PC-3 (cell line): ENCODE results near the gene RCOR2. TPM values are rescaled to one million over a fixed set of nuclear protein-coding genes. Genes with fewer than 3 reads are reported as not detected.

Experiments
- ATAC-seq: fragments of 200-7000 bp; cut with Tn5 transposase; 2 replicates; pipeline ENCODE4 v1.9.1; 2020; ENCODE audit warnings: mild to moderate bottlenecking, moderate library complexity
- BruUV-seq: library from RNA; stranded (reverse); fragments of 400-500 nt; replicated peaks from 2 replicates; lab custom pipeline; 2021; lab: Mats Ljungman, UMichigan
- CTCF ChIA-PET: fragments of 300-600 bp; sonication (Branson Sonifier 250); formaldehyde crosslinking; loops from one replicate; lab custom pipeline; 2022; ENCODE audit warnings: antibody characterized with exemption; lab: Charles Lee
- POLR2A ChIA-PET: fragments of 300-600 bp; sonication (Branson Sonifier 250); formaldehyde crosslinking; loops from one replicate; lab custom pipeline; 2022; ENCODE audit warnings: antibody characterized with exemption; ENCODE audit not compliant: unreplicated experiment; lab: Charles Lee
- DNase-seq: peaks from one replicate; pipeline ENCODE4 v3.0.0-alpha.2; 2015
- H2AFZ ChIP-seq: fragments of 300-600 bp; sonication (generic); 2 replicates; pipeline ENCODE4 v1.6.0; 2016; ENCODE audit warnings: antibody characterized with exemption, low read length
- H3F3A ChIP-seq: fragments of 300-600 bp; sonication (generic); one replicate; pipeline ENCODE4 v1.6.0; 2017; ENCODE audit warnings: antibody characterized with exemption, low read length, control low read depth, mild to moderate bottlenecking; ENCODE audit not compliant: unreplicated experiment
- H3K27ac ChIP-seq: fragments of 300-600 bp; sonication (generic); 2 replicates; pipeline ENCODE4 v1.5.1; 2016; ENCODE audit warnings: mild to moderate bottlenecking, low read length
- H3K27me3 ChIP-seq: fragments of 300-600 bp; sonication (generic); 2 replicates; pipeline ENCODE4 v1.6.1; 2016; ENCODE audit warnings: low read length, mixed read lengths
- H3K36me3 ChIP-seq: fragments of 300-600 bp; sonication (generic); 2 replicates; pipeline ENCODE4 v1.6.1; 2016; ENCODE audit warnings: low read depth, mixed run types, low read length, mixed read lengths
- H3K4me1 ChIP-seq: fragments of 300-600 bp; sonication (generic); 2 replicates; pipeline ENCODE4 v1.5.1; 2016; ENCODE audit warnings: low read length; ENCODE audit not compliant: insufficient read depth
- H3K4me2 ChIP-seq: fragments of 300-600 bp; sonication (generic); 2 replicates; pipeline ENCODE4 v1.6.0; 2016; ENCODE audit warnings: low read length
- H3K4me3 ChIP-seq: fragments of 300-600 bp; sonication (generic); 2 replicates; pipeline ENCODE4 v1.5.1; 2016; ENCODE audit warnings: mild to moderate bottlenecking, low read length, mixed read lengths
- H3K79me2 ChIP-seq: fragments of 300-600 bp; sonication (generic); 2 replicates; pipeline ENCODE4 v1.6.1; 2017; ENCODE audit warnings: low read length, mixed read lengths
- H3K9ac ChIP-seq: fragments of 300-600 bp; sonication (generic); 2 replicates; pipeline ENCODE4 v1.6.0; 2016; ENCODE audit warnings: mild to moderate bottlenecking, low read length
- H3K9me2 ChIP-seq: fragments of 300-600 bp; sonication (generic); replicated peaks from 2 replicates; pipeline ENCODE4 v1.6.1; 2016; ENCODE audit warnings: mixed run types, low read length, mixed read lengths
- H3K9me3 ChIP-seq: fragments of 300-600 bp; sonication (generic); 2 replicates; pipeline ENCODE4 v1.6.1; 2016; ENCODE audit warnings: low read length, mixed read lengths
- H4K20me1 ChIP-seq: fragments of 300-600 bp; sonication (generic); 2 replicates; pipeline ENCODE4 v1.6.1; 2016; ENCODE audit warnings: low read length, mixed read lengths
- EZH2 ChIP-seq: fragments of 300-600 bp; sonication (generic); IDR thresholded peaks from one replicate; pipeline ENCODE4 v1.6.1; 2017; ENCODE audit warnings: antibody characterized with exemption, mild to moderate bottlenecking, low read length; ENCODE audit not compliant: unreplicated experiment
- EZH2phosphoT487 ChIP-seq: fragments of 300-600 bp; sonication (generic); IDR thresholded peaks from 2 replicates; pipeline ENCODE4 v1.6.1; 2018; ENCODE audit warnings: mild to moderate bottlenecking, antibody characterized with exemption, low read length, borderline replicate concordance
- intact Hi-C: fragments of 100-400 bp; cut with micrococcal nuclease; formaldehyde crosslinking; loops from 2 replicates; pipeline ENCODE4 v1.9.0; 2023
- total RNA-seq: library from RNA; depleted of rRNA; stranded (reverse); fragments of >200 nt; gene quantifications from 2 replicates; pipeline ENCODE4 v1.2.3, GENCODE V29; 2014
- TF ChIP-seq, protein P1 (sequence below): fragments of 300-600 bp; sonication (generic); conservative IDR thresholded peaks from 2 replicates; pipeline ENCODE4 v1.5.1; 2017; ENCODE audit warnings: antibody characterized with exemption, low read depth, mild to moderate bottlenecking, low read length

Gene RCOR2
- total RNA-seq, 1 experiment from 2014 or later = 1.4 TPM

DNA sequence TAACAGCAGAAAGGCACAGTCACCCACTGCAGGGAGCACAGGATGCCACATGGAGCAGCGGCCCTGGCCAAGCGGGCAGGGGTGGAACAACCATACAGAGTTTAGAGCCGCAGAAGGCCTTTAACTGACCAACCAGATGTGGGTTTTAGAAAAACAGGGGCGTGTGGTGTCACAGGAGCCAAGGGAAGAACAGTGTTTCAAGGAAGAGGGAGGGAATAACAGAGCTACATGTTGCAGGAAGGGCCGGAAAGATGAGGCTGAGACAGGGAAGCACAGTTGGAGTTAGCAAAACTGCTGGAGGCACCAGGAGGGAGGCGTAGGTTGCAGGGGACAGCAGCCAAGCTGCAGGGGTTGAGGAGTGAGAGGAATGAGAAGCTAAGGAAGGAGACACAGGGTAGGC lies 14.1 kb upstream of the RCOR2 start:
- no peak overlapping the region for H3K4me2 ChIP-seq
- no peak overlapping the region for H3K9ac ChIP-seq
- POLR2A ChIA-PET = no interaction called here
- TF ChIP-seq EZH2 = no peak
- TF ChIP-seq EZH2phosphoT487 = no peak
- TF ChIP-seq, protein P1, sequence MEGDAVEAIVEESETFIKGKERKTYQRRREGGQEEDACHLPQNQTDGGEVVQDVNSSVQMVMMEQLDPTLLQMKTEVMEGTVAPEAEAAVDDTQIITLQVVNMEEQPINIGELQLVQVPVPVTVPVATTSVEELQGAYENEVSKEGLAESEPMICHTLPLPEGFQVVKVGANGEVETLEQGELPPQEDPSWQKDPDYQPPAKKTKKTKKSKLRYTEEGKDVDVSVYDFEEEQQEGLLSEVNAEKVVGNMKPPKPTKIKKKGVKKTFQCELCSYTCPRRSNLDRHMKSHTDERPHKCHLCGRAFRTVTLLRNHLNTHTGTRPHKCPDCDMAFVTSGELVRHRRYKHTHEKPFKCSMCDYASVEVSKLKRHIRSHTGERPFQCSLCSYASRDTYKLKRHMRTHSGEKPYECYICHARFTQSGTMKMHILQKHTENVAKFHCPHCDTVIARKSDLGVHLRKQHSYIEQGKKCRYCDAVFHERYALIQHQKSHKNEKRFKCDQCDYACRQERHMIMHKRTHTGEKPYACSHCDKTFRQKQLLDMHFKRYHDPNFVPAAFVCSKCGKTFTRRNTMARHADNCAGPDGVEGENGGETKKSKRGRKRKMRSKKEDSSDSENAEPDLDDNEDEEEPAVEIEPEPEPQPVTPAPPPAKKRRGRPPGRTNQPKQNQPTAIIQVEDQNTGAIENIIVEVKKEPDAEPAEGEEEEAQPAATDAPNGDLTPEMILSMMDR = no peak
- no peaks in the 10 kb centered on the region for H3K36me3 ChIP-seq
- CTCF ChIA-PET = no interaction called here
- no peak overlapping the region for H3K27ac ChIP-seq
- H3K27me3 ChIP-seq = no peaks in the 10 kb centered on the region
- no peak for DNase-seq
- H3F3A ChIP-seq = no peaks in the 10 kb centered on the region
- no peak for ATAC-seq
- H2AFZ ChIP-seq = no peak overlapping the region
- BruUV-seq = no TSS peak
- H3K4me1 ChIP-seq = no peaks in the 10 kb centered on the region; the same call in 1 of the 2 replicates
- no peaks in the 10 kb centered on the region for H3K9me2 ChIP-seq
- H4K20me1 ChIP-seq = no peaks in the 10 kb centered on the region
- H3K4me3 ChIP-seq = no peak overlapping the region
- intact Hi-C loops = no loop called here
- no peaks in the 10 kb centered on the region for H3K9me3 ChIP-seq
- H3K79me2 ChIP-seq = no peaks in the 10 kb centered on the region

DNA sequence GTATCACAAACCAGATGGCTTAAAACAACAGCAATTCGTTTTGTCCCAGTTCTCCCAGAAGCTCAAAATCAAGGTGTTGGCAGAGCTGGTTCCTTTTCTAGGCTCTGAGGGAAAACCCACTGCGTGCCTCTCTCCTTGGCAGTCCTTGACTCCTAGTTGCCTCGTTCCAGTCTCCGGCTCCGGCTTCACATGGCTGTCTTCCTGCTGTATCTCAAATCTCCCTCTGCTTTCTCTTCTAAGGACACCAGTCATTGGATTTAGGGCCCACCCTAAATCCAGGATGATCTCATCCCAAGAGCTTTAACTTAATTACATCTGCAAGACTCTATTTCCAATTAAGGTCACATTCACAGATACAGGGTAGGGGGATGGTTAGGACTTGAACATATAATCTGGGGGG lies 12.7 kb upstream of the RCOR2 start:
- Histone ChIP-seq H2AFZ (no peak overlapping the region), H3K27ac (no peak overlapping the region), H3K9me3 (no peaks in the 10 kb centered on the region), H3K27me3 (no peaks in the 10 kb centered on the region), H3K4me2 (no peak overlapping the region), H3K4me3 (no peak overlapping the region), H3K4me1 (no peaks in the 10 kb centered on the region; the same call in 1 of the 2 replicates), H3K9me2 (0 out of 2 replicates have a peak, but pooled peaks cover 3% of the 10 kb centered on the region), H4K20me1 (no peaks in the 10 kb centered on the region), H3F3A (no peaks in the 10 kb centered on the region), H3K79me2 (no peaks in the 10 kb centered on the region), H3K9ac (no peak overlapping the region), H3K36me3 (no peaks in the 10 kb centered on the region)
- CTCF ChIA-PET = interaction anchor here (0.6 kb wide), 1 partner anchor 9 kb away, joined by 5 read pairs; the partner anchor contains the start of gene NAA40
- POLR2A ChIA-PET = no interaction called here
- no TSS peak for BruUV-seq
- TF ChIP-seq EZH2 (no peak), EZH2phosphoT487 (no peak)
- TF ChIP-seq, protein P1 = no peak
- intact Hi-C loops = no loop called here
- ATAC-seq (no peak), DNase-seq (no peak)

DNA sequence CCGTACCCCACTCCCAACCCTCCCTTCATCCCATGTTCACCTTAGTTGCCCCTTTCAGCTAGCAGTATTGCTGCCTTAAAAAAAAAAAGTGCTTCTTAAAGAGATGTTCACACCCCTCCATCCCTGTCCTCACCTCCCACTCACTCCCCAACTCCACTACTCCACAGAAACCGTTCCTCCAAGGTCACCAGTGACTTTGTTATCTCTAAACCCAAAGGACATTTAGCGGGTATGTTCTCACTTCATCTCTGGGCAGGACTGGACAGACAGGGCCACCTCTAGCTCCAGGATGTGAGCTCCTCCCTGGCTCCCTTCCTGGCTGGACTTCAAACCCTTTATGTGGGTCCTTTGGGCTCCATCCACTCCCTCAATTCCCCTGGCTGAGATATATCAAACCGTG lies 6.4 kb upstream of the RCOR2 start:
- no TSS peak for BruUV-seq
- Histone ChIP-seq H3K9me3 (no peaks in the 10 kb centered on the region), H2AFZ (no peak overlapping the region), H3K79me2 (no peaks in the 10 kb centered on the region), H3K9me2 (0 out of 2 replicates have a peak, but pooled peaks cover 3% of the 10 kb centered on the region), H3K9ac (no peak overlapping the region), H4K20me1 (no peaks in the 10 kb centered on the region), H3F3A (no peaks in the 10 kb centered on the region), H3K4me3 (no peak overlapping the region), H3K4me1 (no peaks in the 10 kb centered on the region), H3K4me2 (no peak overlapping the region), H3K27me3 (no peaks in the 10 kb centered on the region), H3K27ac (no peak overlapping the region), H3K36me3 (no peaks in the 10 kb centered on the region)
- TF ChIP-seq EZH2 (no peak), EZH2phosphoT487 (no peak)
- TF ChIP-seq, protein P1 = no peak
- DNase-seq = no peak
- POLR2A ChIA-PET = no interaction called here
- intact Hi-C loops = no loop called here
- ATAC-seq = no peak
- CTCF ChIA-PET = interaction anchor here (0.5 kb wide), 2 partner anchors 43 to 53 kb away, joined by 3 to 4 read pairs; no protein-coding TSS in a partner anchor
